GM18520 (cell line): ENCODE data around the gene BLOC1S5.
"Not testable (repeated sequence)": the region's sequence is repeated elsewhere in the genome, so short reads cannot be mapped to it uniquely, and the experiment has no call there.

ENCODE experiments used
- ATAC-seq: cut with Tn5 transposase; IDR thresholded peaks from one replicate; pipeline ENCODE4 v1.9.1; 2021; ENCODE audit not compliant: unreplicated experiment

The BLOC1S5 gene

GRCh38 chr6:7996538-7997111, 67.6 kb downstream of the BLOC1S5 start:
- ATAC-seq = no peak

- no peak for ATAC-seq
Observed at GRCh38 chr6:7993952-7994351, 70.2 kb downstream of the BLOC1S5 start.

- ATAC-seq = no peak
Observed at GRCh38 chr6:7993399-7993798, 70.8 kb downstream of the BLOC1S5 start.

- no peak for ATAC-seq
Observed at GRCh38 chr6:7992002-7992815, 72.0 kb downstream of the BLOC1S5 start.

GRCh38 chr6:7991536-7991935, 72.7 kb downstream of the BLOC1S5 start:
- ATAC-seq = no peak

GRCh38 chr6:7986219-7986618, 78.0 kb downstream of the BLOC1S5 start:
- no peak for ATAC-seq

- not testable (repeated sequence) for ATAC-seq
Observed at GRCh38 chr6:7983967-7984366, 80.2 kb downstream of the BLOC1S5 start.

- no peak for ATAC-seq
Observed at GRCh38 chr6:7979831-7980230, 84.4 kb downstream of the BLOC1S5 start.

GRCh38 chr6:7978736-7979135, 85.5 kb downstream of the BLOC1S5 start:
- peak; percentile 74 for ATAC-seq

- ATAC-seq = no peak
Observed at GRCh38 chr6:7976485-7977056, 87.6 kb downstream of the BLOC1S5 start.

- ATAC-seq = no peak
Observed at GRCh38 chr6:7975764-7976146, 88.4 kb downstream of the BLOC1S5 start.

GRCh38 chr6:7974938-7975763, 89.0 kb downstream of the BLOC1S5 start:
- ATAC-seq = no peak

GRCh38 chr6:7974565-7974937, 89.6 kb downstream of the BLOC1S5 start:
- no peak for ATAC-seq

GRCh38 chr6:7973584-7973983, 90.6 kb downstream of the BLOC1S5 start:
- no peak for ATAC-seq

GRCh38 chr6:7971499-7971898, 92.7 kb downstream of the BLOC1S5 start:
- no peak for ATAC-seq

GRCh38 chr6:7970616-7971015, 93.6 kb downstream of the BLOC1S5 start:
- no peak for ATAC-seq
